ENCODE results near the gene PREX1.

- TF ChIP-seq EP300 (IDR thresholded peaks at IDR 0.05) (no peak), POLR2A (IDR thresholded peaks at IDR 0.05) (no peak)
Observed at GRCh38 chr20:48761023-48761785, 66.6 kb downstream of the PREX1 start.
